A549 (cell line): ENCODE data around the gene MARS1. TPM values are rescaled to one million over a fixed set of nuclear protein-coding genes. Genes with fewer than 3 reads are reported as not detected.
A peak's percentile ranks its signal among the peaks of the same experiment; 100 is the strongest.

Source experiments
- ATAC-seq, 2 experiments: fragments of 200-7000 bp in 1 of 2; fragments of >200 bp in 1 of 2; cut with Nextera tagmentation in 1 of 2; cut with Tn5 transposase in 1 of 2; 3 replicates each; pipeline versions ENCODE4 v1.8.0 to v1.9.1; 2018 to 2020; ENCODE audit warnings: mild to moderate bottlenecking in 1 of 2, moderate library complexity in 1 of 2
- CTCF ChIA-PET: fragments of 300-600 bp; sonication (Branson Sonifier 250); formaldehyde crosslinking; extraction: SDS; loops from one replicate; lab custom pipeline; 2021; ENCODE audit warnings: antibody characterized with exemption, inconsistent platforms; lab: Yijun Ruan, JAX
- POLR2A ChIA-PET: fragments of 350-600 bp; formaldehyde crosslinking; extraction: SDS; loops from one replicate; lab custom pipeline; 2021; ENCODE audit warnings: antibody characterized with exemption, inconsistent platforms; lab: Yijun Ruan, JAX
- DNase-seq, 2 experiments: peaks; one replicate each; pipeline versions ENCODE4 v3.0.0 to v3.0.0-alpha.2; 2011 to 2016; ENCODE audit warnings: low read depth in 1 of 2, low spot score in 1 of 2
- FAIRE-seq: peaks from 2 replicates; lab custom pipeline; 2011; peaks lifted over from hg19 to GRCh38; lab: Jason Lieb, UNC
- H3K27ac ChIP-seq, 2 experiments: fragments of >200 bp; sonication (Bioruptor Twin); formaldehyde crosslinking; 3 replicates each; pipeline ENCODE4 v1.5.1; 2016 to 2017
- H3K4me1 ChIP-seq: fragments of >200 bp; sonication (Bioruptor Twin); formaldehyde crosslinking; 3 replicates; pipeline ENCODE4 v1.6.1; 2016
- H3K4me2 ChIP-seq: fragments of >200 bp; sonication (Bioruptor Twin); formaldehyde crosslinking; 3 replicates; pipeline ENCODE4 v1.6.1; 2016
- H3K4me3 ChIP-seq: fragments of >200 bp; sonication (Bioruptor Twin); formaldehyde crosslinking; 3 replicates; pipeline ENCODE4 v1.5.1; 2016
- H3K9me3 ChIP-seq: fragments of >200 bp; sonication (Bioruptor Twin); formaldehyde crosslinking; 3 replicates; pipeline ENCODE4 v1.6.1; 2016
- BCL3 ChIP-seq: fragments of >200 bp; sonication (Bioruptor Twin); formaldehyde crosslinking; IDR thresholded peaks from 3 replicates; pipeline ENCODE4 v1.6.1; 2016
- BHLHE40 ChIP-seq: IDR thresholded peaks from 2 replicates; pipeline ENCODE4 v1.6.1; 2012; ENCODE audit warnings: low read depth, low read length, inconsistent platforms
- CBX8 ChIP-seq: fragments of 200-600 bp; sonication (generic); IDR thresholded peaks from 2 replicates; pipeline ENCODE4 v1.6.1; 2016
- CHD2 ChIP-seq: fragments of 150-350 bp; IDR thresholded peaks from 2 replicates; pipeline ENCODE4 v1.6.1; 2014; ENCODE audit warnings: low read length; ENCODE audit not compliant: partially characterized antibody
- EHF ChIP-seq: fragments of 250-450 bp; sonication (Bioruptor Pico); IDR thresholded peaks from 2 replicates; pipeline ENCODE4 v1.5.0; 2020; ENCODE audit warnings: mild to moderate bottlenecking
- EP300 ChIP-seq, 2 experiments: fragments of >200 bp; sonication (Bioruptor Twin); formaldehyde crosslinking; IDR thresholded peaks; 2 replicates in 1 of 2; 3 replicates in 1 of 2; pipeline ENCODE4 v1.6.1; 2016 to 2017
- ESRRA ChIP-seq: fragments of 150-350 bp; IDR thresholded peaks from 2 replicates; pipeline ENCODE4 v1.6.1; 2014; ENCODE audit warnings: mild to moderate bottlenecking, low read length, borderline replicate concordance
- FOSL2 ChIP-seq, 2 experiments: fragments of 450-650 bp in 1 of 2; fragments of >200 bp in 1 of 2; sonication (Bioruptor Twin) in 1 of 2; formaldehyde crosslinking; IDR thresholded peaks; 2 replicates each; pipeline versions ENCODE4 v1.5.0 to v1.6.1; 2016 to 2020; ENCODE audit warnings: mild to moderate bottlenecking in 1 of 2, moderate library complexity in 1 of 2
- GATA3 ChIP-seq: IDR thresholded peaks from 2 replicates; pipeline ENCODE4 v1.6.1; 2012; ENCODE audit warnings: borderline replicate concordance
- HDAC2 ChIP-seq: fragments of 200-600 bp; sonication (generic); IDR thresholded peaks from 2 replicates; pipeline ENCODE4 v1.6.1; 2016
- JUN ChIP-seq, 2 experiments: fragments of >200 bp; sonication (Bioruptor Twin); formaldehyde crosslinking; IDR thresholded peaks; 2 replicates in 1 of 2; 3 replicates in 1 of 2; pipeline ENCODE4 v1.6.1; 2016 to 2017
- KDM5A ChIP-seq: fragments of 200-600 bp; sonication (generic); IDR thresholded peaks from 2 replicates; pipeline ENCODE4 v1.6.1; 2016; ENCODE audit warnings: antibody characterized with exemption, mild to moderate bottlenecking
- MAFK ChIP-seq: fragments of 450-650 bp; IDR thresholded peaks from 2 replicates; pipeline ENCODE4 v1.6.1; 2014; ENCODE audit not compliant: partially characterized antibody
- NR3C1 ChIP-seq: fragments of >200 bp; sonication (Bioruptor Twin); formaldehyde crosslinking; IDR thresholded peaks from 3 replicates; pipeline ENCODE4 v1.6.1; 2017
- PHF8 ChIP-seq: fragments of 200-600 bp; sonication (generic); IDR thresholded peaks from 2 replicates; pipeline ENCODE4 v1.6.1; 2016; ENCODE audit warnings: low read depth, mild to moderate bottlenecking, antibody characterized with exemption, moderate library complexity, borderline replicate concordance
- POLR2AphosphoS2 ChIP-seq: conservative IDR thresholded peaks from 2 replicates; pipeline ENCODE4 v1.6.1; 2012; ENCODE audit warnings: low read length, improper control_type of control experiment, inconsistent platforms
- RARB ChIP-seq: fragments of 250-450 bp; sonication (Bioruptor Pico); IDR thresholded peaks from 2 replicates; pipeline ENCODE4 v1.8.0; 2021; ENCODE audit warnings: mild to moderate bottlenecking, moderate library complexity
- SREBF2 ChIP-seq: fragments of 450-650 bp; IDR thresholded peaks from 2 replicates; pipeline ENCODE4 v1.6.1; 2014; ENCODE audit warnings: mild to moderate bottlenecking, moderate library complexity
- TP53 ChIP-seq: fragments of 250-450 bp; sonication (Bioruptor Pico); IDR thresholded peaks from 2 replicates; pipeline ENCODE4 v1.5.0; 2021; ENCODE audit warnings: mild to moderate bottlenecking, moderate library complexity
- USF2 ChIP-seq: fragments of 450-650 bp; IDR thresholded peaks from 2 replicates; pipeline ENCODE4 v1.6.1; 2014; ENCODE audit warnings: antibody characterized with exemption
- ZC3H11A ChIP-seq: fragments of 450-650 bp; IDR thresholded peaks from 2 replicates; pipeline ENCODE4 v1.6.1; 2014; ENCODE audit warnings: antibody characterized with exemption, mild to moderate bottlenecking
- WGBS: methylation state at CpG from one replicate; pipeline ENCODE4 v1.1.6; 2017; ENCODE audit errors: missing lambda C conversion rate; 5-methylcytosine and 5-hydroxymethylcytosine counted together
- polyA plus RNA-seq, 4 experiments: library from polyadenylated mRNA; depleted of rRNA in 3 of 4; stranded (reverse); fragments of >200 nt; fragmentation: RNase III in 1 of 4; extraction: RNeasy Plus Mini Kit Qiagen cat#74134 plus additional on column Dnase treatment in 1 of 4; gene quantifications; 2 replicates in 3 of 4; 3 replicates in 1 of 4; pipeline ENCODE4 v1.2.3, GENCODE V29; 2011 to 2017
- TF ChIP-seq, protein P1 (sequence below): fragments of >200 bp; sonication (Bioruptor Twin); formaldehyde crosslinking; IDR thresholded peaks from 3 replicates; pipeline ENCODE4 v1.5.1; 2016
- TF ChIP-seq, protein P2 (sequence below): IDR thresholded peaks from 2 replicates; pipeline ENCODE4 v1.6.1; 2012

Gene MARS1
- polyA plus RNA-seq, 2 of the 4 experiments (the other 2 are of a cell fraction) = 227 to 372 TPM

DNA sequence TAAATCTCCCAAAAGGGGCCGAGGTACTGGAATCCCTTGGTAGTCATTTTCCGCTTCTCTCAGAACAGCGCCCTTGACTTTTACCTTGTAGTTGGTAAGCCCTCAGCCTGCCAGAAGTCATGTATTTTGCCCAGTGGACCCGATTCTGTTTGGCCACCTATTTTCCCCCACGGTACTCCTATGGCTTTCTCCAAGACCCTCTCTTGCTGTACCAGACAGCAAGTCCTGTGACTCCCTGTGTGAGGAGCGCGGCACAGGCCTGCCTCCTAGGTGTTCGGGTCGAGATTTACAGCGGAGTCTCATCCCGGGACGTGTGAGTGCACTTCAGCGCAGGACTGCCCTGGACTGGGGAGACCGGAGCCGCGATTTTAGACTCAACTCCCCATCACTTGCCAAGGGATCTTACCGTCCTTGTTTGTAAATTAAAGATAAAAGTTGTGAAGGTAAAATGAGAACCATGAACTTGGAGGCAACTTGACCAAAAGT lies 33.7 kb downstream of the MARS1 start:
- TF ChIP-seq POLR2AphosphoS2 (no peak), SREBF2 (no peak), HDAC2 (no peak), ZC3H11A (no peak)
- Histone ChIP-seq H3K4me2 (peak overlapping the region; percentile 85), H3K4me3 (peak overlapping the region; percentile 70), H3K4me1 (peaks cover 61% of the 10 kb centered on the region), H3K27ac (peak overlapping the region; percentile 95 to 98), H3K9me3 (no peaks in the 10 kb centered on the region)
- FAIRE-seq (no peak), ATAC-seq (no peak), DNase-seq (peak in 1 of 2 experiments; percentile 70)
- ChIA-PET POLR2A (no interaction called here), CTCF (interaction anchor here (2.1 kb wide), 1 partner anchor 25 kb away, joined by 5 read pairs; the partner anchor contains the start of gene DCTN2)
- WGBS = 68% methylated on average over 17 of the region's 17 CpGs

DNA sequence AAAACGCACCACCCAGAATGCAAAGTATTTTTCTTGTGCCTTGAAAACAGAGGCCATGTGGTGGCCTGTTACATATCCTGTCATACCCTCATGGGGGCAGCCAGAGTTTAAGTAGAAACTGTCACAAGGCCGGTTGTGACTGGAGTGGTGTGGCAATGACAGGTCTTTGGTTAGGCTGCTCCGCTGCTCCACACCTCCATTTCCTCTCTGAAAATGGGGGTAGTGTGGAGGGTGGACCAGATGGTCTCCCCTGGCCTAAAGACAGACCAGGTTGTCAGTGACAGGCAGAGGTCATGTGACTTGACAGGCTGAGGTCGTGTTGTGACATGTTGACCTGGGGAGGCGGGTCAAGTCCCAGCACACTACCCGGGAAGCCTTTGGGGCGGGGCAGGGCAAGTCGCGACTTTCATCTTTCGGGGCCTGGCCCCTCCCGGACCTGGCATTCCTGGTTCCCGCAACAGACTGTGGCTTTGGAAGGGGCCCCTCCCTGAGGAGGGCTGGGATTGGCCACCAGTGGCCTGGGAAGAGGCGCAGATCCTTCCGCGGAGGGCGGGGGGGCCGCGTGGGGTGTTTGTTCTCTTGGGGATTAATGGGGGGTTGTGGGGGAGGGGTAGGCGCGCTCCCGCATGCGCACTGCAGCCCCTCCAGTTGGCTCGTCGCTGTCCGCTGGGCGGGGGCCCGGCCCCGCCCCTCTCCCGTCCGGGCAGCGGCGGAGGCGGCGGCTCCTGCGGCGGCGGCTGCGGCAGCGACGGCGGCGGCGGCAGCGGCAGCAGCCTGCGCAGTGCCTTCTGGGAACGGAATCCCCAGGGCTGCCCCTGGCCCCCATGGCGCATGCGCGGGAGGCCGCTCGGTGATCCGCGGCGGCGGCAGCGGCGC lies 34.4 kb downstream of the MARS1 start, which contains the start of gene MBD6:
Gene MBD6 (plus strand): TSS at position 814 of the 876 bp plus-strand sequence. CDS start 1,480 bp downstream, outside the sequence.
- FAIRE-seq (no peak), DNase-seq (peak; percentile 95 to 96)
- POLR2A ChIA-PET = interaction anchor here (1.2 kb wide), 1 partner anchor 10 kb away, joined by 3 read pairs; no protein-coding TSS in a partner anchor
- H3K4me1 ChIP-seq = peaks cover 54% of the 10 kb centered on the region
- no peak for TF ChIP-seq NR3C1
- no peak for TF ChIP-seq CBX8
- TF ChIP-seq JUN (IDR thresholded peaks at IDR 0.05) = peak; percentile 8 to 90; a peak in 3 of 5 replicates
- TF ChIP-seq BHLHE40 = peak; percentile 60; the same call in 1 of the 2 replicates
- TF ChIP-seq ESRRA = 0 out of 2 replicates have a peak, but pooled peaks have one; percentile 3
- TF ChIP-seq FOSL2 (IDR thresholded peaks at IDR 0.05) = no peak
- no peak for TF ChIP-seq FOSL2 (CRISPR knock-in tag; IDR thresholded peaks at IDR 0.05)
- no peak for TF ChIP-seq KDM5A
- TF ChIP-seq EHF (CRISPR knock-in tag) = 0 out of 2 replicates have a peak, but pooled peaks have one; percentile 35
- TF ChIP-seq PHF8 = no peak
- no peak for TF ChIP-seq MAFK
- peak; percentile 85 for TF ChIP-seq USF2
- 0 out of 2 replicates have a peak, but pooled peaks have one; percentile 41 for TF ChIP-seq POLR2AphosphoS2
- peak; percentile 67; the same call in 1 of the 3 replicates for TF ChIP-seq BCL3
- peak; percentile 51 for TF ChIP-seq CHD2
- TF ChIP-seq, protein P1, sequence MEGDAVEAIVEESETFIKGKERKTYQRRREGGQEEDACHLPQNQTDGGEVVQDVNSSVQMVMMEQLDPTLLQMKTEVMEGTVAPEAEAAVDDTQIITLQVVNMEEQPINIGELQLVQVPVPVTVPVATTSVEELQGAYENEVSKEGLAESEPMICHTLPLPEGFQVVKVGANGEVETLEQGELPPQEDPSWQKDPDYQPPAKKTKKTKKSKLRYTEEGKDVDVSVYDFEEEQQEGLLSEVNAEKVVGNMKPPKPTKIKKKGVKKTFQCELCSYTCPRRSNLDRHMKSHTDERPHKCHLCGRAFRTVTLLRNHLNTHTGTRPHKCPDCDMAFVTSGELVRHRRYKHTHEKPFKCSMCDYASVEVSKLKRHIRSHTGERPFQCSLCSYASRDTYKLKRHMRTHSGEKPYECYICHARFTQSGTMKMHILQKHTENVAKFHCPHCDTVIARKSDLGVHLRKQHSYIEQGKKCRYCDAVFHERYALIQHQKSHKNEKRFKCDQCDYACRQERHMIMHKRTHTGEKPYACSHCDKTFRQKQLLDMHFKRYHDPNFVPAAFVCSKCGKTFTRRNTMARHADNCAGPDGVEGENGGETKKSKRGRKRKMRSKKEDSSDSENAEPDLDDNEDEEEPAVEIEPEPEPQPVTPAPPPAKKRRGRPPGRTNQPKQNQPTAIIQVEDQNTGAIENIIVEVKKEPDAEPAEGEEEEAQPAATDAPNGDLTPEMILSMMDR = 0 out of 3 replicates have a peak, but pooled peaks have one; percentile 6
- peak; percentile 55 for TF ChIP-seq GATA3
- TF ChIP-seq TP53 = 0 out of 2 replicates have a peak, but pooled peaks have one; percentile 49
- peak in 1 of 2 experiments; percentile 25; a peak in 1 of 5 replicates for TF ChIP-seq EP300 (IDR thresholded peaks at IDR 0.05)
- TF ChIP-seq RARB = 0 out of 2 replicates have a peak, but pooled peaks have one; percentile 44
- TF ChIP-seq, protein P2, sequence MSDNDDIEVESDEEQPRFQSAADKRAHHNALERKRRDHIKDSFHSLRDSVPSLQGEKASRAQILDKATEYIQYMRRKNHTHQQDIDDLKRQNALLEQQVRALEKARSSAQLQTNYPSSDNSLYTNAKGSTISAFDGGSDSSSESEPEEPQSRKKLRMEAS = peak; percentile 73
- TF ChIP-seq, all 56 proteins: peak for 14
- Histone ChIP-seq H3K4me2 (peak within 1 kb of the TSS; percentile 92), H3K4me3 (peak within 1 kb of the TSS; percentile 70), H3K9me3 (no peaks in the 10 kb centered on the region), H3K27ac (peak within 1 kb of the TSS; percentile 95 to 98)
- ATAC-seq = peak; percentile 30 to 31
- WGBS = 3% methylated on average over 13 of the region's 57 CpGs
- CTCF ChIA-PET = no interaction called here
